Measurements from ENCODE around the gene NAV2. TPM values are rescaled to one million over a fixed set of nuclear protein-coding genes. Genes with fewer than 3 reads are reported as not detected.

The NAV2 gene
- total RNA-seq, 1 experiment from 2014 or later: 46.3 TPM

- Mint-ChIP-seq H3K4me3 (no peak overlapping the region), H3K9me3 (no peaks in the 10 kb centered on the region), H3K27ac (no peak overlapping the region), H3K4me1 (no peaks in the 10 kb centered on the region; a peak in 2 of 4 replicates), H3K36me3 (ENCODE audit: insufficient read depth in 1 of 3, low read depth in 3 of 3) (no peaks in the 10 kb centered on the region; a peak in 1 of 7 replicates), H3K27me3 (ENCODE audit: low read depth) (peaks cover 1% of the 10 kb centered on the region; the same call in 1 of the 2 replicates)
- H3K79me1 ChIP-seq (ENCODE audit: insufficient read depth, low read depth, low read length, poor library complexity, severe bottlenecking): no peaks in the 10 kb centered on the region
- H3K79me2 ChIP-seq (ENCODE audit: insufficient read depth, low read length): no peaks in the 10 kb centered on the region
- H4K91ac ChIP-seq (ENCODE audit: insufficient read length, low read depth, low read length): no peak overlapping the region
- H2BK15ac ChIP-seq (ENCODE audit: low read depth, low read length): no peak overlapping the region
- H2BK12ac ChIP-seq (ENCODE audit: insufficient read length, low read depth, low read length): no peak overlapping the region
- no peak overlapping the region for H3K23ac ChIP-seq (ENCODE audit: insufficient read length, low read depth, low read length)
- H3K9me3 ChIP-seq (ENCODE audit: control insufficient read depth, low read depth, low read length): no peaks in the 10 kb centered on the region
- H2BK20ac ChIP-seq (ENCODE audit: low read depth, low read length, poor library complexity, severe bottlenecking): no peak overlapping the region
- no peak overlapping the region for H3T11ph ChIP-seq (ENCODE audit: low read length)
- no peak overlapping the region for H3K14ac ChIP-seq (ENCODE audit: insufficient read depth, low read length)
- H4K8ac ChIP-seq (replicated peaks; ENCODE audit: insufficient read length, low read depth, low read length): no peak overlapping the region
- H3K18ac ChIP-seq (ENCODE audit: insufficient read length, low read depth, low read length): no peak overlapping the region
- no peak for TF ChIP-seq CTCF (conservative IDR thresholded peaks at IDR 0.05)
- H4K20me1 ChIP-seq (ENCODE audit: control insufficient read depth, insufficient read depth, insufficient read length): no peaks in the 10 kb centered on the region
- H3K56ac ChIP-seq (ENCODE audit: insufficient read length, low read depth, low read length): no peak overlapping the region
- H3K27me3 ChIP-seq (ENCODE audit: insufficient read depth, low read length): no peaks in the 10 kb centered on the region
- H3K23me2 ChIP-seq (ENCODE audit: insufficient read length, low read depth, low read length, poor library complexity, severe bottlenecking): no peaks in the 10 kb centered on the region
- DNase-seq: no peak
- no peak overlapping the region for H3K27ac ChIP-seq (ENCODE audit: insufficient read length, low read depth, low read length)
- H4K5ac ChIP-seq (ENCODE audit: insufficient read length, low read depth, low read length): no peak overlapping the region
- no peak overlapping the region for H3K9ac ChIP-seq (ENCODE audit: extremely low read depth, insufficient read length, low read length)
- H3K4ac ChIP-seq (ENCODE audit: low read depth, low read length): no peak overlapping the region
- H2BK120ac ChIP-seq (ENCODE audit: low read depth, low read length, poor library complexity, severe bottlenecking): no peak overlapping the region
- H3K4me1 ChIP-seq (ENCODE audit: insufficient read depth, low read length): no peaks in the 10 kb centered on the region
- no CpG with 5 or more reads among the region's 1 CpG for WGBS (ENCODE audit: extremely low coverage, insufficient read length, low lambda C conversion rate)
- no peak overlapping the region for H2AFZ ChIP-seq (ENCODE audit: low read length)
- no peak overlapping the region for H2AK5ac ChIP-seq (ENCODE audit: insufficient read length, low read length)
- no peak overlapping the region for H2BK5ac ChIP-seq (ENCODE audit: insufficient read length, low read length)
- no peak overlapping the region for H3K4me2 ChIP-seq (ENCODE audit: insufficient read depth, insufficient read length, low read length)
Observed at GRCh38 chr11:19727246-19727645, 14.6 kb downstream of the NAV2 start.
